Measurements from ENCODE around the gene RBM18.

Gene RBM18

DNA sequence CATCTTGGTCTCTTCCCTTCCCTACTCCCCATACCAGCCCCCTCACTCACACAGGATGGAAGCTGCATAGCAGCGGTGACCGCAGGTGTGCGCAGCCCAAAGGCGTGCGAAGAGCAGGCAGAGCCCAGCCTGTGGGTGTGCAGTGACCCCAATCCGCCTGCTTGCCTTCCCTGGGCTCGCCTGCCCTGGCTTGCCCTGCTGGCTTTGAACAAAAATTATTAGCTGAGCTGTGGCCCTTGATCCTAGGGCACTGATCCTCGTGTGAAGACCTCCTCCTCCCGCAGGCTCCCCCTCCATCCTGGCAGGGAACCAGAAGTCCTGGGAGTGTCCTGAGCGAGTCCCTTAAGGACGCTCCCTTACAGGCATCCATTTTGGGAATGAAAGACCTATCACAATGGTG lies 73.1 kb downstream of the RBM18 start:
- Histone ChIP-seq H3K79me2 (ENCODE audit: insufficient read depth, low read length) (no peaks in the 10 kb centered on the region), H3K4me3 (ENCODE audit: low read depth, low read length, poor library complexity, severe bottlenecking) (no peak overlapping the region), H3K36me3 (ENCODE audit: insufficient read depth, low read length) (no peaks in the 10 kb centered on the region), H4K20me1 (ENCODE audit: insufficient read depth, low read length) (no peaks in the 10 kb centered on the region), H3K27ac (ENCODE audit: low read depth, low read length, poor library complexity, severe bottlenecking) (no peak overlapping the region), H3K4me1 (ENCODE audit: insufficient read depth, low read length, severe bottlenecking) (no peaks in the 10 kb centered on the region), H3K9ac (ENCODE audit: low read length) (no peak overlapping the region), H3K27me3 (ENCODE audit: insufficient read depth, low read length) (no peaks in the 10 kb centered on the region), H3K4me2 (ENCODE audit: low read length) (no peak overlapping the region), H3K9me3 (ENCODE audit: low read length) (no peaks in the 10 kb centered on the region), H3F3A (ENCODE audit: insufficient read depth, low read length) (no peaks in the 10 kb centered on the region), H2AFZ (ENCODE audit: low read length) (no peak overlapping the region), H3K9me2 (ENCODE audit: low read depth, low read length) (no peaks in the 10 kb centered on the region)
- TF ChIP-seq, protein P1, sequence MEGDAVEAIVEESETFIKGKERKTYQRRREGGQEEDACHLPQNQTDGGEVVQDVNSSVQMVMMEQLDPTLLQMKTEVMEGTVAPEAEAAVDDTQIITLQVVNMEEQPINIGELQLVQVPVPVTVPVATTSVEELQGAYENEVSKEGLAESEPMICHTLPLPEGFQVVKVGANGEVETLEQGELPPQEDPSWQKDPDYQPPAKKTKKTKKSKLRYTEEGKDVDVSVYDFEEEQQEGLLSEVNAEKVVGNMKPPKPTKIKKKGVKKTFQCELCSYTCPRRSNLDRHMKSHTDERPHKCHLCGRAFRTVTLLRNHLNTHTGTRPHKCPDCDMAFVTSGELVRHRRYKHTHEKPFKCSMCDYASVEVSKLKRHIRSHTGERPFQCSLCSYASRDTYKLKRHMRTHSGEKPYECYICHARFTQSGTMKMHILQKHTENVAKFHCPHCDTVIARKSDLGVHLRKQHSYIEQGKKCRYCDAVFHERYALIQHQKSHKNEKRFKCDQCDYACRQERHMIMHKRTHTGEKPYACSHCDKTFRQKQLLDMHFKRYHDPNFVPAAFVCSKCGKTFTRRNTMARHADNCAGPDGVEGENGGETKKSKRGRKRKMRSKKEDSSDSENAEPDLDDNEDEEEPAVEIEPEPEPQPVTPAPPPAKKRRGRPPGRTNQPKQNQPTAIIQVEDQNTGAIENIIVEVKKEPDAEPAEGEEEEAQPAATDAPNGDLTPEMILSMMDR (IDR thresholded peaks at IDR 0.05; ENCODE audit: low read length), result no peak
- no peak for TF ChIP-seq EZH2 (IDR thresholded peaks at IDR 0.05; ENCODE audit: borderline replicate concordance, low read length)

DNA sequence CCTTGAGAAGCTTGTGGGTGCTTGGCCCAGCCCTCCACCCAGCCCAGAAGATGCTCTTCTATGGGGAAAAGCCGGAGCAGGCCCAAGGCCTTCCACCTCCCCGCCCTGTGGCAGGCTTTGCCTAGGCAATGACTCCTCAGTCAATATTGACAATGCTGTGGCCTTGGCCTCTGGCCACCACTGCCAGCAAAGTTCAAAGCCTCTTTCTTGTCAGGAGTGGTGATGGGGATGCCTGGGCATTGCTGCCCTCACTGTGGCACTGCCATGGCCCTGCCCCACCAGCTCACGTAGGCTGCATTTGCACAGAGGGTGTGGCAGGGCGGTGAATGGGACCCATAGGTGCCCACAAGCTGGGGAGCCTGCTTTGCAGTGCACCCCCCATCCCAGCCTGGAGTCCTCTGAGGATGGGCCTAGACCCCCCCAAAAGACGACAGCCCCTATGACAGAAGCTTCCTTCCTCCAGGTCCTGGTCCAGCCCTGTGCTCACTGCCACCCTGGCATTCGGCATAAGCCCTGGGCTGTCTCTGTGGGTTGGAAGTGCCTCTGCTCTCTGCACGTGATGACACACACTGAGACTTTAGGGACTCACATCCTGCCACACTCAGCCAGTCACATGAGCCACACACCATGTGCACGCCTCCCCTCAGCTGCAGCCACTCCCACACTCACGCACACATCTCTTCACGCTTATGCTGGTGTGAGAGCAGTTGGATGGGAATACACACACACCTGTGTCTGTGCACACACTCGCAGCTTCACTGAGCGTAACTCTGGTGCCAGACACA lies 73.9 kb downstream of the RBM18 start:
- Histone ChIP-seq H3K36me3 (ENCODE audit: insufficient read depth, low read length) (no peaks in the 10 kb centered on the region), H3K79me2 (ENCODE audit: insufficient read depth, low read length) (no peaks in the 10 kb centered on the region), H3K9me2 (ENCODE audit: low read depth, low read length) (no peaks in the 10 kb centered on the region), H3K27me3 (ENCODE audit: insufficient read depth, low read length) (no peaks in the 10 kb centered on the region), H3K4me2 (ENCODE audit: low read length) (no peak overlapping the region), H3F3A (ENCODE audit: insufficient read depth, low read length) (no peaks in the 10 kb centered on the region), H3K9me3 (ENCODE audit: low read length) (no peaks in the 10 kb centered on the region), H2AFZ (ENCODE audit: low read length) (no peak overlapping the region), H3K4me1 (ENCODE audit: insufficient read depth, low read length, severe bottlenecking) (no peaks in the 10 kb centered on the region), H3K9ac (ENCODE audit: low read length) (no peak overlapping the region), H4K20me1 (ENCODE audit: insufficient read depth, low read length) (no peaks in the 10 kb centered on the region), H3K27ac (ENCODE audit: low read depth, low read length, poor library complexity, severe bottlenecking) (no peak overlapping the region), H3K4me3 (ENCODE audit: low read depth, low read length, poor library complexity, severe bottlenecking) (no peak overlapping the region)
- no peak for TF ChIP-seq EZH2 (IDR thresholded peaks at IDR 0.05; ENCODE audit: borderline replicate concordance, low read length)
- TF ChIP-seq, protein P1 (IDR thresholded peaks at IDR 0.05; ENCODE audit: low read length), result no peak

DNA sequence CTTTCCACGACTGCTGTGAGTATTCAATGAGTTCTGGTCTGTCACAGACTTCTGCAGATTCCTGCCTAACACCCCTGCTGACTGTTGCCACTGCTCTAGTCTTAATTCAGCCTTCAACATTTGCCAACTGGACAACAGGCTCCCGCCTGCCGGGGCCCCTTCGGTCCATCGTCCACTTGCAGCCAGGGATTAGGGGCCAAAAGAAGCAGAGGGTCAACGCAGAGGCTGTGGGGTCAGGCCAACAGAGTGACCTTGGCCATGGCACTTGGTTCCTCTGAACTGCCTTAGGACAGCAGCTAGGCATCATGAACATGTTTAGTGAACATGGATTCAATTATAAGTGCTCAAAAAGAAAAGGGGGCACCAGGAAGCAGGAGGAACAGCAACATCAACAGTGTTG lies 76.3 kb downstream of the RBM18 start:
- Histone ChIP-seq H3K4me3 (ENCODE audit: low read depth, low read length, poor library complexity, severe bottlenecking) (no peak overlapping the region), H3K9me2 (ENCODE audit: low read depth, low read length) (no peaks in the 10 kb centered on the region), H3K9me3 (ENCODE audit: low read length) (no peaks in the 10 kb centered on the region), H3K36me3 (ENCODE audit: insufficient read depth, low read length) (no peaks in the 10 kb centered on the region), H3K27me3 (ENCODE audit: insufficient read depth, low read length) (no peaks in the 10 kb centered on the region), H3K4me2 (ENCODE audit: low read length) (no peak overlapping the region), H3K4me1 (ENCODE audit: insufficient read depth, low read length, severe bottlenecking) (no peaks in the 10 kb centered on the region), H4K20me1 (ENCODE audit: insufficient read depth, low read length) (no peaks in the 10 kb centered on the region), H3K27ac (ENCODE audit: low read depth, low read length, poor library complexity, severe bottlenecking) (no peak overlapping the region), H3F3A (ENCODE audit: insufficient read depth, low read length) (no peaks in the 10 kb centered on the region), H3K79me2 (ENCODE audit: insufficient read depth, low read length) (no peaks in the 10 kb centered on the region), H2AFZ (ENCODE audit: low read length) (no peak overlapping the region), H3K9ac (ENCODE audit: low read length) (no peak overlapping the region)
- TF ChIP-seq, protein P1 (IDR thresholded peaks at IDR 0.05; ENCODE audit: low read length), result no peak
- TF ChIP-seq EZH2 (IDR thresholded peaks at IDR 0.05; ENCODE audit: borderline replicate concordance, low read length), result no peak
